COLO829 (cell line): Measurements from ENCODE around the gene NR5A1.

Source experiments
- DNase-seq: peaks from one replicate; pipeline ENCODE4 v3.0.0; 2012; ENCODE audit warnings: low spot score

Gene NR5A1

GRCh38 chr9:124514125-124514524, 6.9 kb upstream of the NR5A1 start:
- DNase-seq = no peak

- no peak for DNase-seq
These were observed 6.3 kb upstream of the NR5A1 start for GRCh38 chr9:124513376-124513994.

DNA sequence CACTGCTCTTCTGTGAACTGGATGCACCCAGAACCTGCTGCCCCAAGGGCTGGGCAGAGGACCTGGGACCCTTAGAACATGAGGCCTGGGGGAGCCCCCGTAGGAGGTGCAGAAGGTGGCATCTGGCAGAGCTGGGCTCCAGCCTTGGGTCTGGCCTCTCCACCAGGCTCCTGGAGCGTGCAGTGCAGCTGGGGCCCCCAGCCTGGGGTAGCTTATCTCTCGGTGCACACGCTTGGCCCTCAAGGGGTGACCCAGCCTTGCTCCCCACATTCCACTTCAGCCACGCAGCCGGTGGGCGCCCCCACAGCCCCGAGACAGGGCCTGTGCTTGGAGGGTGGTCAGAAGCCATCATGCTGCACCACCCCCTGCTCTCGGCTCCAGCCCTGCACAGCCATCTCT, 5.6 kb upstream of the NR5A1 start:
- no peak for DNase-seq

- no peak for DNase-seq
These were observed 4.9 kb upstream of the NR5A1 start for GRCh38 chr9:124511891-124512805.

GRCh38 chr9:124511426-124511840, 4.2 kb upstream of the NR5A1 start:
- DNase-seq = no peak

- no peak for DNase-seq
These were observed 3.6 kb upstream of the NR5A1 start for GRCh38 chr9:124510650-124511425.

GRCh38 chr9:124507880-124508423, 753 bp upstream of the NR5A1 start:
- DNase-seq = no peak

DNA sequence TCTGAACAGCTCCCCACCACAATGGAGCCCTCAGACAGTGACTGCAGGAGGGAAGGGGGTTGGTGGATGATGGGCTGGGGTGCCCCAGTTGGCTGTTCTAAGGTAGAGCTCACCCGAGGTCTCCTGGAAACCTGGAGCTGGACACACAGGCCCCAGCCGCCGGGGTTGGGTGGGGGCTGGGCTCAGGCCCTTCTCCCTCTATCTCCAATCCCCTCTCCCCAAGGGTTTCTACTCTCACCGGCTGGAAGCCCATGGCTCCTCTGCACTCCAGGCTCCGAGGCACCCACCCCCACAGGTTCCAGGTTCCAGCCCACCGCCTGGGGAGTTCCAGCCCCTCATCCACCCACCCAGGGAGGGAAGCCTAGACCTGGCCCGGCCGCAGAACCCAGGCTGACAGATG, 766 bp downstream of the NR5A1 start:
- no peak for DNase-seq

DNA sequence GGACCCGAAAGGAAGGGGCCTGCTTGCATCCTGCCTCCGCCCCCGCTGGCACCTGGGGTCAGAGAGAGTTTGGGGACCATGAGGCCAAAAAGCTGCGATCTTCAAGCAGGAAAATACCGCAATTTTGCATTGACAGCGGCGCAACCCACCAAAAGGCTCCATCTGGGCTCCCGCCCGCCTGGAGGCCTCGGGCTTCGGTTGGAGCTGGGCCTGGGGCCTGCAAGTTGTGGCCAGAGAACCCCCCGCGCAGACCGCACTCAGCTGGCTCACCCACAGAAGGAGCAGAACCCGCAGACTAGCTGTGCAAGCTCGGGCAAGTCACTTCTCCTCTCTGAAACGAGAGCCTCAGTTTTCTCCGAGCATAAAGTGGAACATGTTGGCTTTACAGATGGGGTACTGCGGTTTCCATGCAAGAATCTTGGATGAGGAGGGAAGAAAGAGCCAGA, 1.3 kb downstream of the NR5A1 start:
- no peak for DNase-seq

- DNase-seq = no peak
These were observed 1.9 kb downstream of the NR5A1 start for GRCh38 chr9:124505006-124505900.

GRCh38 chr9:124504530-124505005, 2.6 kb downstream of the NR5A1 start:
- no peak for DNase-seq

DNA sequence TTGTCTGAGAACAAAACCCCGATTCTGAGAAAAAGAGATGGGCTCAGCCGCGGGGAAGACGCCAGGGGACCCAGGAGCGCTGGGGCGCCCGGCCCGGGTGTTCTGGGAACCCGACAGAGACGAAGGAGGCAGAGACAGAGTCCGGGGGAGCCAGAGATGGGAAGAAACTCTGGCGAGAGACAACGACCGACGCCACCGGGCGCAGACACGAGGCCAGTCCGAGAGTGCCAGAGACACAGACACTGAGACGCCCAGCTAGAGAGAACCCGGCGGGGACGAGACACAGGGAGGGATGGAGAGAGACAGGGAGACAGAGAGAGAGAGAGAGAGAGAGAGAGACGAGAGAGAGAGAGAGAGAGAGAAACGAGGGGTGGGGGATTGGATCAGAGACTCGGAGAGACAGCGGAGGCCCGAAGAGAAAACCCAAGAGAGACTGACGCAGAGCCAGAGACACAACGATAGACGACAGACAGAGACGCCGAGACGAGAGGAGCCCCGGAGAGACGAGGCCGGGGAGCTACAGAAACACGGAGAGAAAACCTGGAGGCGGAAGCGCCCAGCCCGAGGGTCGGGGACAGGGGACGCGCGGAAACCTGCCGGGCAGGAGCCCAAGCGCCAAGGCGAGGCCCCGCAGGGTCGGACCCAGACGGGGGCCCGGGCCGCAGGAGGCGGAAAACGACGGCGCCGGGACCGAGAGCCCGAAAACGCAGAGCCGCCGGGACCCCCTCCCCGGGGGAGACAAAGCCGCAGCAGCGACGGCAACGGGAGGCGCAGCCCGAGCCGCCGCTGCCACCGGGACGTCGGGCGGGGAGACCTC, 3.3 kb downstream of the NR5A1 start:
- DNase-seq = no peak

DNA sequence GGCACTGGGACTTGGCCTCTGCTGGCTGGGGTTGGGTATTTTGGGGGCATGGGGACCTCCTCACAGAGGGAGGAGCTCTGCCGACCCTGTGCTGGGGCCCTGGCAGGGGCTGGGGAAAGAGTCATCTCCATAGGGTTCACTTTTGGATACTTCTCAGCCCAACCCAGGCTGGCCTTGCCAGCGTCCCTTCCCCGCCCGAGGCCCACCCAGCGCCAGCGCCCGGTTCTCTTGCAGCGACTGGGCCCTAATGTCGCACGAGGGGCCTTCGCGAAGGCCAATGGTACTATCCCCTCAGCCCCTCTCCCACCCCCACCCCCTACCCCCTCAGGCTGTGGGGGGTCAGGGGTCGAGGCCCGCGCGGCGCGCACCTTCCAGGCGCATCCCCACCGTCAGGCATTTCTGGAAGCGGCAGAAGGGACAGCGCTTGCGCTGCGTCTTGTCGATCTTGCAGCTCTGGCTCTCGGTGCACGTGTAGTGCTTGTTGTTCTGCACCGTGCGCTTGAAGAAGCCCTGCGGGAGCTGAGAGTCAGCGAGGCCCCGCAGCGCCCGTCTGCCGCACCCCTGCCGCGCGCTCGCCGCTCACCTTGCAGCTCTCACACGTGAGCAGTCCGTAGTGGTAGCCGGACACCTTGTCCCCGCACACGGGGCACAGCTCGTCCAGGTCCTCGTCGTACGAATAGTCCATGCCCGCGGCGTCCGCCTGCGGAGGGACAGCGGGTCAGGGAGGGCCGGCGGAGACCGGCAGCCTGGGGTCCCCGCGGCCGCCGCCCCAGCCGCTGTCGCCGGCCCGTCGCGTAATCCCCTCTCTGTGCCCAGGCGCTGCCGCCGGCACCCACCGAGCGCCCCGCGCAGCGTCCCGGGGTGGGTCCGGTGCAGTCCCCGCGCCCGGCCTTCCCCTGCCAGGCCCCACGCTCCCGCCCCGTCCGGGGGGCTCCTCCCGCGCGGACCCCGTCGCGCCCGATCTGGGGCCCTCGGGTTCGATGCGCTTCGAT, 4.2 kb downstream of the NR5A1 start:
- DNase-seq = no peak

DNA sequence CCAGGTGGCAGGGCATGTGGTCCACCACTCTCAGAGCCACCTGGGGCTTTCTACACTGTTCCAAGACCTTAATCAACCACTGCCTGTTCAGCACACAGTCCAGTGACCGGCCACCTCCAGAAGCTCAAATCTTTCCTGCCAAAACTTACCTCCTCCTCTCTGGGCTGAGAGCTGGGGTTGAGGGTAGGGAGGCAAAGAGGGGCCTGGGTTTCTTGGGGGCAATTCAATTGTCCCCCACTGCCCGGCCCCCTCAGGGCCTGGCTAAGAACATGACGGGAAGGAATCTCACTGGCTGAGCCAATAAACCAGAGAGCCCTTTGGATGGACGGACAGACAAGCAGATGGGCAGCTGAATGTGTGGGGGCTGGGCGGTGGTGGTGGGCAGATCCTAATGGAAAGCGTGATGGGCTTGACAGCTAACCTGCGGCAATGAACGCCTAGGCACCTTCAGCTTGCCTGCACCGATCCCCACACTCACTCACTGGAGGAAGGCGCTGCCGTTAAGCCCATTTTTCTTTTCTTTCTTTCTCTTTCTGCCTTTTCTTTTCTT, 5.4 kb downstream of the NR5A1 start:
- DNase-seq = no peak

- DNase-seq = no peak
These were observed 6.2 kb downstream of the NR5A1 start for GRCh38 chr9:124500796-124501611.

DNA sequence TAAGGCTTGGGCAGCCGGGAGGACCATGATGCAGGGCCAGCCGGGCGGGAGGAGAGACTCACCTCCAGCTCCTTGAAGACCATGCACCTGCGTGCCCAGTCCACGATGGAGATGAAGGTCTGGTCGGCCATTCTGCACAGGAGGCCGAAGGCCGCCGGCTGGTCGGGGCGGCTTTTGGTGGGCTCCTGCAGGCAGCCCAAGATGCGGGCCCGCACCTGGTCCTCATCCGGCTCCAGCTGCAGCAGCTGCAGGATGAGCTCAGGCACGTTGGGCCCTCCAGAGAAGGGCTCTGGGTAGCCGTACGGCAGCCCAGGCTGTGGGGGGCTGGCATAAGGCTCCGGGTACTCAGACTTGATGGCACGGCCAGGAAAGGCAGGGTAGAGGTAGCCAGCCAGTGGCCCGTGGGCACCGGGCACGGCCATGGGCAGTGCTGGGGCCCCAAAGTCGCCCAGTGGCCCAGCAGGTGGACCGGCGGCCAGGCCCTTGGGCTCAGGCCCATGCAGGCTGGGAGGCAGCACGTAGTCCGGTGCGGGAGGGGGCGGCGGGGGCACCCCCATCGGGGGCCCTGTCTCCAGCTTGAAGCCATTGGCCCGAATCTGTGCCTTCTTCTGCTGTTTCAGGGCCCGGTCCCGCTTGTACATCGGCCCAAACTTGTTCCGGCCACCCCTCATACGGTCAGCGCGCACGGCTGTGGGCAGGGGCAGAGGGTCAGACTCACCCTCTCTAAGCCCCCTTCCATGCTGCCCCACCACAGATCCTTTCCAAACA, 7.0 kb downstream of the NR5A1 start:
- no peak for DNase-seq

DNA sequence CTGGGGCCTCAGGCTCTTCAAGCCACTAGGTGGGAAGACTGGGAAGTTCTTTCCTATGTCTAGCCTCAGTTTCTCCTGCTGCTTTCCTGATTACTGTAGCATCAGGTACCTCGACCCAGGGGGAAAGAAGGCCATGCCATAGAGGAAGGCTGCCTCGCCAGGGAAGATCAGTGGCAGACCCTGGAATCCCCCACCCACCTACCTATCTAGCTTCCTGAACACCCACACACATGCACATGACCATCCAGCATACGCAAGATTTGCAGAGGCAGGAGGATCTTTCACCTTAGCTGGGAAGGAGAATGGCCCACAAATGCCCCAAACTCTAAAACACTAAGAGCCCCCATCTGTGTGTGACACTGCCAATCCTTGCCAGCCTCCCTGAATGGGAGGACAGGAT, 8.0 kb downstream of the NR5A1 start:
- no peak for DNase-seq
